ENCODE measurements around the gene ADGRV1. TPM values are rescaled to one million over a fixed set of nuclear protein-coding genes. Genes with fewer than 3 reads are reported as not detected.
"Not testable (repeated sequence)": the region's sequence is repeated elsewhere in the genome, so short reads cannot be mapped to it uniquely, and the experiment has no call there.

The ADGRV1 gene
- total RNA-seq, 2 experiments from 2014 or later = not detected

DNA sequence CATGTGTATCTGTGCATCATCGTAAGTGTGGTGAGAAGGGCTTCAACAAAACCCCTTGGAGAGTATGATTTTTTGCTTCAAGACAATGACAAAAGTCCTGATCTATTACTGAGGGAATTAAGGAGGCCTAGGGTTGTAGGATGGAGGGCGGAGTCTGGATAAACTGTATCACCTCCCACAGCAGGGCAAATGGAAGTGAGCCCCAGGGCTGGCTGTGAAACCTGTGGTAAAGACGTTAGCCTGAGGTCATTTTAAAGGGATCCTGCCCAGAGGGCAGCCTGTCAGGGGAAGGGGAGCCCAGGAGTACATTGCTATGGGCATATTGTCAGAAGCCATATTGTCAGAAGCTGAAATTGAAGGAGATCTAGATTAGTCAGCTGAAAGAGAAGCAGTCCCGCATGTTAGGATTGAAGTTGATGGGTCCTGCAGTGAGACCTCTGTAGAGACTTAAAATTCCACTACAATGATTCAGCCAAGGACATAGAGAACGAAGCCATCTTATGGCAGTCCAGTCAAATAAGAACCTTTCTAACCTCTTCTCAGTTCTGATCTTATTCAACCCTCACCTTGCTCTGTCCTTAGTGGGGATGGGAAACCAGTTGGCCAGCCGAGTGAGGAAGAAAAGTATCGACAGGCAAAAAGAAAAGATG, 26.9 kb downstream of the ADGRV1 start:
- Histone ChIP-seq H3K4me3 (ENCODE audit: low read depth, low read length, poor library complexity, severe bottlenecking) (no peak overlapping the region), H2AFZ (ENCODE audit: low read length) (no peak overlapping the region), H3K9me2 (ENCODE audit: insufficient read depth, low read length) (no peaks in the 10 kb centered on the region), H3K79me2 (ENCODE audit: insufficient read depth, low read depth, low read length) (no peaks in the 10 kb centered on the region), H3K9me3 (ENCODE audit: low read length) (no peaks in the 10 kb centered on the region), H3K4me1 (ENCODE audit: insufficient read depth, low read length, poor library complexity, severe bottlenecking) (no peaks in the 10 kb centered on the region), H3K4me2 (ENCODE audit: low read length) (no peak overlapping the region), H3K27ac (ENCODE audit: low read depth, low read length, poor library complexity, severe bottlenecking) (no peak overlapping the region), H3K36me3 (ENCODE audit: insufficient read depth, low read length) (no peaks in the 10 kb centered on the region), H4K20me1 (ENCODE audit: insufficient read depth, low read length) (no peaks in the 10 kb centered on the region)
- ChIA-PET POLR2A (no interaction called here), CTCF (ENCODE audit: unreplicated experiment) (no interaction called here)
- no TSS peak for BruUV-seq (replicated peaks)
- TF ChIP-seq EZH2phosphoT487 (IDR thresholded peaks at IDR 0.05; ENCODE audit: borderline replicate concordance, low read depth, low read length) = no peak
- TF ChIP-seq, protein P1, sequence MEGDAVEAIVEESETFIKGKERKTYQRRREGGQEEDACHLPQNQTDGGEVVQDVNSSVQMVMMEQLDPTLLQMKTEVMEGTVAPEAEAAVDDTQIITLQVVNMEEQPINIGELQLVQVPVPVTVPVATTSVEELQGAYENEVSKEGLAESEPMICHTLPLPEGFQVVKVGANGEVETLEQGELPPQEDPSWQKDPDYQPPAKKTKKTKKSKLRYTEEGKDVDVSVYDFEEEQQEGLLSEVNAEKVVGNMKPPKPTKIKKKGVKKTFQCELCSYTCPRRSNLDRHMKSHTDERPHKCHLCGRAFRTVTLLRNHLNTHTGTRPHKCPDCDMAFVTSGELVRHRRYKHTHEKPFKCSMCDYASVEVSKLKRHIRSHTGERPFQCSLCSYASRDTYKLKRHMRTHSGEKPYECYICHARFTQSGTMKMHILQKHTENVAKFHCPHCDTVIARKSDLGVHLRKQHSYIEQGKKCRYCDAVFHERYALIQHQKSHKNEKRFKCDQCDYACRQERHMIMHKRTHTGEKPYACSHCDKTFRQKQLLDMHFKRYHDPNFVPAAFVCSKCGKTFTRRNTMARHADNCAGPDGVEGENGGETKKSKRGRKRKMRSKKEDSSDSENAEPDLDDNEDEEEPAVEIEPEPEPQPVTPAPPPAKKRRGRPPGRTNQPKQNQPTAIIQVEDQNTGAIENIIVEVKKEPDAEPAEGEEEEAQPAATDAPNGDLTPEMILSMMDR (conservative IDR thresholded peaks at IDR 0.05; ENCODE audit: low read length) = no peak
- intact Hi-C loops (cut with micrococcal nuclease; ENCODE audit: unreplicated experiment) = no loop called here
- DNase-seq (ENCODE audit: low spot score) = no peak

DNA sequence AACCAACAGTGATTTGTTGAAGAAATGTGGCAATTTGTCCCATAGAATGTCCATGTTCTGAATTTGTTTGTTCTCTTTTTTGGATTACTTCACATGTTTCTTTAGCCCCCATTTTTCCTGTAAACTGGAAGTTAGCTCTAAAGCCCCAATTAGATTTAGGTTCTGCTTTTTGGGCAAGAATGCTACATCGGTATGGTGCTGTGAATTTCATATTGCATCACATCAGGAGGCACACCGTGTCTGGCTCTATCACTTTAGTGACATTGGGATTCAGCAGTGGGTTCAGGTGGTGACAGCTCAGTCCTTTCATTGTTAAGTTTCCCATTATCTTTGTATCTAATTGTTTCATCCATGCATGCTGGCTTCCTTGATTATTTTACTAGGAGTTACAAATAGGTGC, 27.9 kb downstream of the ADGRV1 start:
- intact Hi-C loops (cut with micrococcal nuclease; ENCODE audit: unreplicated experiment) = no loop called here
- no peaks in the 10 kb centered on the region for H3K9me2 ChIP-seq (ENCODE audit: insufficient read depth, low read length)
- ChIA-PET POLR2A (no interaction called here), CTCF (ENCODE audit: unreplicated experiment) (no interaction called here)
- TF ChIP-seq, protein P1 (conservative IDR thresholded peaks at IDR 0.05; ENCODE audit: low read length) = no peak
- TF ChIP-seq EZH2phosphoT487 (IDR thresholded peaks at IDR 0.05; ENCODE audit: borderline replicate concordance, low read depth, low read length) = no peak
- no peaks in the 10 kb centered on the region for H3K79me2 ChIP-seq (ENCODE audit: insufficient read depth, low read depth, low read length)
- no peaks in the 10 kb centered on the region for H4K20me1 ChIP-seq (ENCODE audit: insufficient read depth, low read length)
- no peak overlapping the region for H3K4me2 ChIP-seq (ENCODE audit: low read length)
- no peak overlapping the region for H3K27ac ChIP-seq (ENCODE audit: low read depth, low read length, poor library complexity, severe bottlenecking)
- H3K4me3 ChIP-seq (ENCODE audit: low read depth, low read length, poor library complexity, severe bottlenecking) = no peak overlapping the region
- DNase-seq (ENCODE audit: low spot score) = no peak
- H3K4me1 ChIP-seq (ENCODE audit: insufficient read depth, low read length, poor library complexity, severe bottlenecking) = no peaks in the 10 kb centered on the region
- no peaks in the 10 kb centered on the region for H3K36me3 ChIP-seq (ENCODE audit: insufficient read depth, low read length)
- no peaks in the 10 kb centered on the region for H3K9me3 ChIP-seq (ENCODE audit: low read length)
- no TSS peak for BruUV-seq (replicated peaks)
- no peak overlapping the region for H2AFZ ChIP-seq (ENCODE audit: low read length)

DNA sequence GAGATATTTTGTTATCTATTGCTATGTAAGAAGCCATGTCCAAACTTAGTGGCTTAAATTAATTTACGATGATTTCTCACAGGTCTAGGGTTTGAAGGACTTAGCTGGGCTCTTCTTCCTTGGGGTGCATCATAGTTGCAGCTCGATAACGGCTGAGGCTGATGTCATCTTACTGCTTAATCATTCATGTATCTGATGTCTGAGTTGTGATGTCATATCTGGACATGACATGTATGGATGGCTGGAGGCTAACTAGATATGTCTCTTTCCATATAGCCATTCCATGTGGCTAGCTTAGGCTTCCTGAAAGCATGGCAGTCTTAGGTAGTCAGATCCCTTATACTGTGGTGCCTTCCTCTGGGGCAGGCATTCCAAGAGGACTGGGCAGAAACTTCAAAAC, 31.6 kb downstream of the ADGRV1 start:
- no peaks in the 10 kb centered on the region for H3K36me3 ChIP-seq (ENCODE audit: insufficient read depth, low read length)
- no peak for DNase-seq (ENCODE audit: low spot score)
- POLR2A ChIA-PET = no interaction called here
- intact Hi-C loops (cut with micrococcal nuclease; ENCODE audit: unreplicated experiment) = no loop called here
- no peak overlapping the region for H3K4me2 ChIP-seq (ENCODE audit: low read length)
- H2AFZ ChIP-seq (ENCODE audit: low read length) = no peak overlapping the region
- CTCF ChIA-PET (ENCODE audit: unreplicated experiment) = no interaction called here
- no peaks in the 10 kb centered on the region for H3K79me2 ChIP-seq (ENCODE audit: insufficient read depth, low read depth, low read length)
- H3K27ac ChIP-seq (ENCODE audit: low read depth, low read length, poor library complexity, severe bottlenecking) = no peak overlapping the region
- no peaks in the 10 kb centered on the region for H3K9me2 ChIP-seq (ENCODE audit: insufficient read depth, low read length)
- no TSS peak for BruUV-seq (replicated peaks)
- H3K4me1 ChIP-seq (ENCODE audit: insufficient read depth, low read length, poor library complexity, severe bottlenecking) = no peaks in the 10 kb centered on the region
- no peak overlapping the region for H3K4me3 ChIP-seq (ENCODE audit: low read depth, low read length, poor library complexity, severe bottlenecking)
- H4K20me1 ChIP-seq (ENCODE audit: insufficient read depth, low read length) = no peaks in the 10 kb centered on the region
- no peaks in the 10 kb centered on the region for H3K9me3 ChIP-seq (ENCODE audit: low read length)
- no peak for TF ChIP-seq EZH2phosphoT487 (IDR thresholded peaks at IDR 0.05; ENCODE audit: borderline replicate concordance, low read depth, low read length)
- TF ChIP-seq, protein P1 (conservative IDR thresholded peaks at IDR 0.05; ENCODE audit: low read length) = no peak

DNA sequence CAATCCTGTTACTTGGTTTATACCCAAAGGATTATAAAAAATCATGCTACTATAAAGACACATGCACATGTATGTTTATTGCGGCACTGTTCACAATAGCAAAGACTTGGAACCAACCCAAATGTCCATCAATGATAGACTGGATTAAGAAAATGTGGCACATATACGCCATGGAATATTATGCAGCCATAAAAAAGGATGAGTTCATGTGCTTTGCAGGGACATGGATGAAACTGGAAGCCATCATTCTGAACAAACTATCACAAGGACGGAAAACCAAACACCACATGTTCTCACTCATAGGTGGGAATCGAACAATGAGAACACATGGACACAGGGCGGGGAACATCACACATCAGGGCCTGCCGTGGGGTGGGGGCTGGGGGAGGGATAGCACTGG, 34.5 kb downstream of the ADGRV1 start:
- POLR2A ChIA-PET; CTCF ChIA-PET (ENCODE audit: unreplicated experiment); intact Hi-C loops (cut with micrococcal nuclease; ENCODE audit: unreplicated experiment): not testable (repeated sequence)

More for the DNA sequence above, 34.5 kb downstream of the ADGRV1 start:
- not testable (repeated sequence) for H3K4me2 ChIP-seq (ENCODE audit: low read length); H3K4me3 ChIP-seq (ENCODE audit: low read depth, low read length, poor library complexity, severe bottlenecking); H4K20me1 ChIP-seq (ENCODE audit: insufficient read depth, low read length); DNase-seq (ENCODE audit: low spot score); H3K9me2 ChIP-seq (ENCODE audit: insufficient read depth, low read length); BruUV-seq (replicated peaks); H3K36me3 ChIP-seq (ENCODE audit: insufficient read depth, low read length); H3K27ac ChIP-seq (ENCODE audit: low read depth, low read length, poor library complexity, severe bottlenecking); H2AFZ ChIP-seq (ENCODE audit: low read length); H3K9me3 ChIP-seq (ENCODE audit: low read length); H3K79me2 ChIP-seq (ENCODE audit: insufficient read depth, low read depth, low read length); H3K4me1 ChIP-seq (ENCODE audit: insufficient read depth, low read length, poor library complexity, severe bottlenecking)
